ENCODE measurements around the gene NFATC1. TPM values are rescaled to one million over a fixed set of nuclear protein-coding genes. Genes with fewer than 3 reads are reported as not detected.

Gene NFATC1
- polyA plus RNA-seq, 1 of the 3 experiments (the other 2 are of a cell fraction), result 0.02 TPM

- Histone ChIP-seq H3K27me3 (ENCODE audit: insufficient read depth) (peaks cover 86% of the 10 kb centered on the region), H3K4me2 (no peak overlapping the region), H3K9ac (no peak overlapping the region), H3K9me3 (no peaks in the 10 kb centered on the region), H2AFZ (ENCODE audit: low read depth) (no peak overlapping the region), H3K36me3 (replicated peaks in 1 of 2; ENCODE audit: control insufficient read depth in 1 of 2, insufficient read depth in 2 of 2, low read length in 1 of 2) (no peaks in the 10 kb centered on the region), H3K27ac (ENCODE audit: low read depth in 2 of 2, low read length in 1 of 2) (no peak overlapping the region), H4K20me1 (ENCODE audit: insufficient read depth) (0 out of 2 replicates have a peak, but pooled peaks cover 4% of the 10 kb centered on the region), H3K9me2 (no peaks in the 10 kb centered on the region), H3K4me1 (ENCODE audit: control insufficient read depth in 1 of 2, insufficient read depth in 2 of 2, low read depth in 1 of 2, low read length in 1 of 2) (no peaks in the 10 kb centered on the region), H3K79me2 (ENCODE audit: insufficient read depth) (no peaks in the 10 kb centered on the region), H3K4me3 (ENCODE audit: low read depth in 2 of 2, low read length in 1 of 2) (no peak overlapping the region), H3F3A (replicated peaks; ENCODE audit: insufficient read depth) (peaks cover 3% of the 10 kb centered on the region)
- TF ChIP-seq FOXM1 (IDR thresholded peaks at IDR 0.05; ENCODE audit: low read depth) (no peak), FOXJ3 (CRISPR knock-in tag; IDR thresholded peaks at IDR 0.05) (no peak), TEAD4 (IDR thresholded peaks at IDR 0.05; ENCODE audit: borderline replicate concordance, insufficient read depth) (no peak), POLR2AphosphoS5 (IDR thresholded peaks at IDR 0.05; ENCODE audit: low read depth, low read length) (no peak)
- DNase-seq, result no peak
- POLR2A ChIA-PET, result no interaction called here
- 7% methylated on average over 3 of the region's 26 CpGs for WGBS (ENCODE audit: low lambda C conversion rate)
- CTCF ChIA-PET, result no interaction called here
Observed at GRCh38 chr18:79421275-79421857, 25.6 kb downstream of the NFATC1 start.

DNA sequence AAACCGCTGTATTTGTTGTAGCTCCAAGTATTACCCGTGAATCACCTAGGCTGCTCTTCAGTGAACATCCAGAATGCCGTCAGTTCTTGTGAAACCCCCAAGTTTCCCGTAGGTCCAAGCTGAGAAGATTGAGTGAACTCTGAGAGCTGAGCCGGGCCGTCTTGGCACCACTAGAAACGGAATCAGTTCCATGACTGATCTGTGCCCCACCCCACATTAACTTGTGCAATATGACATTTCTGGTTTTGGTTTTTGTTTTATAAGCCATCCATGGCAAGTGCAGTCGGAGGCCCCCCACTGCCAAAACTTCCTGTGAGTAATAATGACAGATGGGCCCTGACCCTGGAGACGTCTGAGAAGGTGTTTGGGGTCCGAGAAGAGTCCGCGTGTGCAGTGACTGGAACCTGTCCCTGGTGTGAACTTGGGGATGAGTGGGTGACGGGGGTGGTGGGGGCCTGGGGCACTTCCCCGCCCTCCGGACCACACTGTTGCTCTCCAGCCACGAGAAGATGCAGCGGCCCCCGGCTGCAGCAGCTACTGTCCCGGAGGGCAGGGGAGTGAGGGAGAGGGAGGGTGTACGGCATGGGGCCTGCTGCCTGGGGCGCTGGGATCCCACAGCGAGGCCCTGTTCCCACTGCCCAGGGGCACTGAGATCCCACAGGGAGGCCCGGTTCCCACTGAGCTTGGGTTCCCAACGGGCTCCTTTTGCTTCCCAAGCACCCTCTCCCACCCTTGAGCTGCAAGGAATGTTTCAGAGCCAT, 26.5 kb downstream of the NFATC1 start:
- no peaks in the 10 kb centered on the region for H3K9me3 ChIP-seq
- no peaks in the 10 kb centered on the region for H3K79me2 ChIP-seq (ENCODE audit: insufficient read depth)
- H3K27me3 ChIP-seq (ENCODE audit: insufficient read depth), result peaks cover 94% of the 10 kb centered on the region
- no peak overlapping the region for H3K9ac ChIP-seq
- H3K9me2 ChIP-seq, result no peaks in the 10 kb centered on the region
- H4K20me1 ChIP-seq (ENCODE audit: insufficient read depth), result 0 out of 2 replicates have a peak, but pooled peaks cover 4% of the 10 kb centered on the region
- ChIA-PET CTCF (no interaction called here), POLR2A (no interaction called here)
- no peak overlapping the region for H2AFZ ChIP-seq (ENCODE audit: low read depth)
- no peak overlapping the region for H3K4me2 ChIP-seq
- no peak for DNase-seq
- TF ChIP-seq RFX5 (IDR thresholded peaks at IDR 0.05; ENCODE audit: low read length), result no peak
- H3K4me1 ChIP-seq (ENCODE audit: control insufficient read depth in 1 of 2, insufficient read depth in 2 of 2, low read depth in 1 of 2, low read length in 1 of 2), result no peaks in the 10 kb centered on the region
- no peak overlapping the region for H3K4me3 ChIP-seq (ENCODE audit: low read depth in 2 of 2, low read length in 1 of 2)
- H3K36me3 ChIP-seq (replicated peaks in 1 of 2; ENCODE audit: control insufficient read depth in 1 of 2, insufficient read depth in 2 of 2, low read length in 1 of 2), result no peaks in the 10 kb centered on the region
- H3F3A ChIP-seq (replicated peaks; ENCODE audit: insufficient read depth), result peaks cover 3% of the 10 kb centered on the region
- H3K27ac ChIP-seq (ENCODE audit: low read depth in 2 of 2, low read length in 1 of 2), result no peak overlapping the region
- 17% methylated on average over 8 of the region's 24 CpGs for WGBS (ENCODE audit: low lambda C conversion rate)

DNA sequence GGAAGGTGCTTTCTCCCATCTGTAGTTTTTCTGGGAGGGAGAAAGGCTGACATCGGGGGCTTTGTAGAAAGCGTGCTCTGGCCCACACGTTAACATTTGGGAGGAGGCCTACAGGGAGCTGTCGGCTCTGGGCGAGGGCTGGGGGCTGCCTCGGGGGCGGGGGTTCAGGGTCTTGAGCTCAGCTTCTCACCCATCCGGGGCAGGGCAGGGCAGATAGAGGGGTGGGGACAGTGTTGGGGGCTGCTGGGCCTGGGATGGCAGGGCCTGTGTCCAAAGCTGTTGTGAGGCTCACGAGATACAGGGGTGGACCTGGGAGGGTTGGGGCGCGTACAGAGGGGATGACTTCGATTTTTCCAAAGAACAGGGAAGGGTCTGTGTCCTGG, 27.0 kb downstream of the NFATC1 start:
- Histone ChIP-seq H3K79me2 (ENCODE audit: insufficient read depth) (no peaks in the 10 kb centered on the region), H3K4me3 (ENCODE audit: low read depth in 2 of 2, low read length in 1 of 2) (no peak overlapping the region), H3K27ac (ENCODE audit: low read depth in 2 of 2, low read length in 1 of 2) (no peak overlapping the region), H4K20me1 (ENCODE audit: insufficient read depth) (0 out of 2 replicates have a peak, but pooled peaks cover 4% of the 10 kb centered on the region), H3K9me3 (no peaks in the 10 kb centered on the region), H3K4me1 (ENCODE audit: control insufficient read depth in 1 of 2, insufficient read depth in 2 of 2, low read depth in 1 of 2, low read length in 1 of 2) (no peaks in the 10 kb centered on the region), H3K4me2 (no peak overlapping the region), H3K9ac (no peak overlapping the region), H3K27me3 (ENCODE audit: insufficient read depth) (peaks cover 94% of the 10 kb centered on the region), H3K36me3 (replicated peaks in 1 of 2; ENCODE audit: control insufficient read depth in 1 of 2, insufficient read depth in 2 of 2, low read length in 1 of 2) (no peaks in the 10 kb centered on the region), H3F3A (replicated peaks; ENCODE audit: insufficient read depth) (peaks cover 3% of the 10 kb centered on the region), H3K9me2 (no peaks in the 10 kb centered on the region), H2AFZ (ENCODE audit: low read depth) (no peak overlapping the region)
- ChIA-PET POLR2A (no interaction called here), CTCF (no interaction called here)
- 18% methylated on average over 7 of the region's 12 CpGs for WGBS (ENCODE audit: low lambda C conversion rate)
- no peak for DNase-seq
- TF ChIP-seq EP300 (IDR thresholded peaks at IDR 0.05; ENCODE audit: borderline replicate concordance in 1 of 2, low read depth in 1 of 2, low read length in 1 of 2), result no peak
- TF ChIP-seq RCOR1 (IDR thresholded peaks at IDR 0.05; ENCODE audit: low read length), result no peak
- TF ChIP-seq FOSL2 (IDR thresholded peaks at IDR 0.05; ENCODE audit: borderline replicate concordance, low read depth), result no peak
- no peak for TF ChIP-seq RFX5 (IDR thresholded peaks at IDR 0.05; ENCODE audit: low read length)
- no peak for TF ChIP-seq USF1 (IDR thresholded peaks at IDR 0.05; ENCODE audit: borderline replicate concordance, low read depth)
- no peak for TF ChIP-seq GATA2 (CRISPR knock-in tag; IDR thresholded peaks at IDR 0.05)
- no peak for TF ChIP-seq GABPA (IDR thresholded peaks at IDR 0.05; ENCODE audit: low read depth)
- TF ChIP-seq NRF1 (IDR thresholded peaks at IDR 0.05; ENCODE audit: low read depth, low read length), result no peak
- no peak for TF ChIP-seq JUND (IDR thresholded peaks at IDR 0.05)
- TF ChIP-seq, protein P1, sequence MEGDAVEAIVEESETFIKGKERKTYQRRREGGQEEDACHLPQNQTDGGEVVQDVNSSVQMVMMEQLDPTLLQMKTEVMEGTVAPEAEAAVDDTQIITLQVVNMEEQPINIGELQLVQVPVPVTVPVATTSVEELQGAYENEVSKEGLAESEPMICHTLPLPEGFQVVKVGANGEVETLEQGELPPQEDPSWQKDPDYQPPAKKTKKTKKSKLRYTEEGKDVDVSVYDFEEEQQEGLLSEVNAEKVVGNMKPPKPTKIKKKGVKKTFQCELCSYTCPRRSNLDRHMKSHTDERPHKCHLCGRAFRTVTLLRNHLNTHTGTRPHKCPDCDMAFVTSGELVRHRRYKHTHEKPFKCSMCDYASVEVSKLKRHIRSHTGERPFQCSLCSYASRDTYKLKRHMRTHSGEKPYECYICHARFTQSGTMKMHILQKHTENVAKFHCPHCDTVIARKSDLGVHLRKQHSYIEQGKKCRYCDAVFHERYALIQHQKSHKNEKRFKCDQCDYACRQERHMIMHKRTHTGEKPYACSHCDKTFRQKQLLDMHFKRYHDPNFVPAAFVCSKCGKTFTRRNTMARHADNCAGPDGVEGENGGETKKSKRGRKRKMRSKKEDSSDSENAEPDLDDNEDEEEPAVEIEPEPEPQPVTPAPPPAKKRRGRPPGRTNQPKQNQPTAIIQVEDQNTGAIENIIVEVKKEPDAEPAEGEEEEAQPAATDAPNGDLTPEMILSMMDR (IDR thresholded peaks at IDR 0.05), result no peak
- no peak for TF ChIP-seq FOXJ3 (CRISPR knock-in tag; IDR thresholded peaks at IDR 0.05)
- no peak for TF ChIP-seq IRF3 (IDR thresholded peaks at IDR 0.05; ENCODE audit: low read depth, low read length)
